Activated CD8-positive, alpha-beta T cell treated with anti-CD3 and anti-CD28 coated beads for 36 hours (primary cell): ENCODE results near the gene CRAT. TPM values are rescaled to one million over a fixed set of nuclear protein-coding genes. Genes with fewer than 3 reads are reported as not detected.

Source experiments
- ATAC-seq: fragments of 200-7000 bp; cut with Tn5 transposase; one replicate; pipeline ENCODE4 v1.10.0; 2021; ENCODE audit warnings: mild to moderate bottlenecking, moderate library complexity
- CTCF ChIA-PET: fragments of 350-600 bp; sonication (Branson Sonifier 250); formaldehyde crosslinking; loops from one replicate; lab custom pipeline; 2021; ENCODE audit warnings: antibody characterized with exemption; lab: Charles Lee
- POLR2A ChIA-PET: fragments of 350-600 bp; sonication (Branson Sonifier 250); formaldehyde crosslinking; loops from one replicate; lab custom pipeline; 2021; ENCODE audit warnings: antibody characterized with exemption; lab: Charles Lee
- DNase-seq: peaks from one replicate; pipeline ENCODE4 v3.0.0-alpha.2; 2020
- H3K27ac Mint-ChIP-seq: one replicate; pipeline ENCODE4 v1.8.0; 2021; ENCODE audit warnings: mild to moderate bottlenecking, mixed read lengths
- H3K27me3 Mint-ChIP-seq: one replicate; pipeline ENCODE4 v1.8.0; 2021; ENCODE audit warnings: mixed read lengths
- H3K36me3 Mint-ChIP-seq: one replicate; pipeline ENCODE4 v1.8.0; 2021; ENCODE audit warnings: low read depth, mixed read lengths
- H3K4me1 Mint-ChIP-seq: one replicate; pipeline ENCODE4 v1.8.0; 2021; ENCODE audit warnings: low read depth, mixed read lengths
- H3K4me3 Mint-ChIP-seq: one replicate; pipeline ENCODE4 v1.8.0; 2021; ENCODE audit warnings: mild to moderate bottlenecking, moderate library complexity, mixed read lengths
- H3K9me3 Mint-ChIP-seq: one replicate; pipeline ENCODE4 v1.8.0; 2021; ENCODE audit warnings: mixed read lengths
- CTCF ChIP-seq: fragments of 200-600 bp; IDR thresholded peaks from one replicate; pipeline ENCODE4 v1.8.0; 2022; ENCODE audit warnings: antibody characterized with exemption, mild to moderate bottlenecking
- intact Hi-C: fragments of 100-400 bp; cut with micrococcal nuclease; formaldehyde crosslinking; loops from one replicate; pipeline ENCODE4 v1.10.0; 2022
- total RNA-seq, 2 experiments: library from RNA; stranded (reverse); gene quantifications; one replicate each; pipeline ENCODE4 v1.2.3, GENCODE V29; 2021

CRAT gene
- total RNA-seq, 2 experiments from 2014 or later = 11.8 to 12.7 TPM

- intact Hi-C loops = no loop called here
- Mint-ChIP-seq H3K27me3 (no peaks in the 10 kb centered on the region), H3K4me3 (no peak overlapping the region), H3K9me3 (no peaks in the 10 kb centered on the region), H3K4me1 (peaks cover under 1% of the 10 kb centered on the region), H3K36me3 (peaks cover 16% of the 10 kb centered on the region), H3K27ac (no peak overlapping the region)
- ChIA-PET POLR2A (no interaction called here), CTCF (no interaction called here)
- no peak for TF ChIP-seq CTCF
- DNase-seq = no peak
- ATAC-seq = no peak
Observed at GRCh38 chr9:129063061-129063460, 47.5 kb downstream of the CRAT start.

GRCh38 chr9:129060991-129061390, 49.6 kb downstream of the CRAT start:
- no peak for TF ChIP-seq CTCF
- POLR2A ChIA-PET = no interaction called here
- Mint-ChIP-seq H3K27me3 (no peaks in the 10 kb centered on the region), H3K27ac (no peak overlapping the region), H3K36me3 (peaks cover 16% of the 10 kb centered on the region), H3K4me1 (no peaks in the 10 kb centered on the region), H3K9me3 (no peaks in the 10 kb centered on the region), H3K4me3 (no peak overlapping the region)
- intact Hi-C loops = no loop called here
- no peak for DNase-seq
- ATAC-seq = no peak
- CTCF ChIA-PET = no interaction called here

- ATAC-seq = no peak
- H3K4me3 Mint-ChIP-seq = no peak overlapping the region
- CTCF ChIA-PET = no interaction called here
- TF ChIP-seq CTCF = no peak
- no peaks in the 10 kb centered on the region for H3K9me3 Mint-ChIP-seq
- intact Hi-C loops = no loop called here
- H3K4me1 Mint-ChIP-seq = no peaks in the 10 kb centered on the region
- H3K36me3 Mint-ChIP-seq = peaks cover 11% of the 10 kb centered on the region
- H3K27ac Mint-ChIP-seq = no peak overlapping the region
- DNase-seq = no peak
- no peaks in the 10 kb centered on the region for H3K27me3 Mint-ChIP-seq
- POLR2A ChIA-PET = no interaction called here
Observed at GRCh38 chr9:129059796-129060785, 50.5 kb downstream of the CRAT start.

- Mint-ChIP-seq H3K27ac (no peak overlapping the region), H3K9me3 (no peaks in the 10 kb centered on the region), H3K36me3 (peaks cover 12% of the 10 kb centered on the region), H3K4me1 (no peaks in the 10 kb centered on the region), H3K27me3 (no peaks in the 10 kb centered on the region), H3K4me3 (no peak overlapping the region)
- intact Hi-C loops = no loop called here
- ATAC-seq (no peak), DNase-seq (no peak)
- POLR2A ChIA-PET = no interaction called here
- CTCF ChIA-PET = no interaction called here
- no peak for TF ChIP-seq CTCF
Observed at GRCh38 chr9:129058965-129059795, 51.4 kb downstream of the CRAT start.
